B cell (primary cell): ENCODE results near the gene HOXC6. TPM values are rescaled to one million over a fixed set of nuclear protein-coding genes. Genes with fewer than 3 reads are reported as not detected.

Experiments used
- ATAC-seq: fragments of 200-7000 bp; cut with Tn5 transposase; one replicate; pipeline ENCODE4 v1.10.0; 2021; ENCODE audit warnings: low read depth, mild to moderate bottlenecking, moderate number of reproducible peaks, moderate library complexity
- CTCF ChIA-PET: fragments of 350-600 bp; sonication (Branson Sonifier 250); formaldehyde crosslinking; loops from one replicate; lab custom pipeline; 2021; ENCODE audit warnings: antibody characterized with exemption, inconsistent platforms; lab: Charles Lee
- POLR2A ChIA-PET: fragments of 350-600 bp; sonication (Branson Sonifier 250); formaldehyde crosslinking; loops from one replicate; lab custom pipeline; 2021; ENCODE audit warnings: antibody characterized with exemption; lab: Charles Lee
- DNase-seq: peaks from one replicate; pipeline ENCODE4 v3.0.0; 2013
- H2AFZ ChIP-seq: 2 replicates; pipeline ENCODE4 v1.6.1; 2012; ENCODE audit warnings: mild to moderate bottlenecking, low read depth, low read length; ENCODE audit not compliant: insufficient read depth, poor library complexity, severe bottlenecking
- H3K27ac ChIP-seq, 2 donors: 1 replicate in 1 of 2; 2 replicates in 1 of 2; pipeline ENCODE4 v1.5.1; 2012 to 2013; ENCODE audit warnings: low read length in 2 of 2, mild to moderate bottlenecking in 2 of 2, moderate library complexity in 1 of 2
- H3K27me3 ChIP-seq, 4 experiments: fragments of 200-600 bp in 1 of 4; sonication (generic) in 1 of 4; replicated peaks in 1 of 4; 1 replicate in 2 of 4; 2 replicates in 2 of 4; pipeline versions ENCODE4 v1.6.1 to v1.7.0; 2013 to 2016; ENCODE audit warnings: low read length in 3 of 4, mild to moderate bottlenecking in 2 of 4, mixed read lengths in 1 of 4, moderate library complexity in 1 of 4; ENCODE audit not compliant: insufficient read depth in 4 of 4, control insufficient read depth in 3 of 4; ENCODE audit errors: control extremely low read depth in 1 of 4
- H3K36me3 ChIP-seq, 2 experiments: replicated peaks in 1 of 2; 1 replicate in 1 of 2; 2 replicates in 1 of 2; pipeline versions ENCODE4 v1.6.1 to v1.7.1; 2013; ENCODE audit warnings: low read length in 1 of 2; ENCODE audit not compliant: insufficient read depth in 2 of 2, control insufficient read depth in 1 of 2; ENCODE audit errors: control extremely low read depth in 1 of 2, extremely low read depth in 1 of 2
- H3K4me1 ChIP-seq, 2 donors: fragments of 200-600 bp in 1 of 2; sonication (generic) in 1 of 2; 1 replicate in 1 of 2; 2 replicates in 1 of 2; pipeline versions ENCODE4 v1.5.1 to v1.6.1; 2013 to 2017; ENCODE audit warnings: low read length in 2 of 2; ENCODE audit not compliant: control insufficient read depth in 2 of 2, insufficient read depth in 2 of 2
- H3K4me2 ChIP-seq: replicated peaks from 2 replicates; pipeline ENCODE3; 2012; ENCODE audit warnings: mild to moderate bottlenecking, low read depth, low read length; ENCODE audit not compliant: poor library complexity, severe bottlenecking
- H3K4me3 ChIP-seq, 5 experiments: fragments of 200-600 bp in 1 of 5; sonication (generic) in 1 of 5; 1 replicate in 3 of 5; 2 replicates in 2 of 5; pipeline versions ENCODE4 v1.5.1 to v1.7.0; 2011 to 2016; ENCODE audit warnings: low read length in 4 of 5, mild to moderate bottlenecking in 4 of 5, low read depth in 2 of 5, control low read depth in 1 of 5, moderate library complexity in 1 of 5; ENCODE audit not compliant: insufficient read depth in 1 of 5; ENCODE audit errors: control extremely low read depth in 1 of 5, extremely low read depth in 1 of 5
- H3K79me2 ChIP-seq: fragments of 200-600 bp; sonication (generic); one replicate; pipeline ENCODE4 v1.6.0; 2016; ENCODE audit warnings: low read length; ENCODE audit not compliant: control insufficient read depth, insufficient read depth
- H3K9ac ChIP-seq: fragments of 200-600 bp; sonication (generic); 2 replicates; pipeline ENCODE4 v1.6.1; 2017; ENCODE audit warnings: mild to moderate bottlenecking, low read length, moderate library complexity
- H3K9me3 ChIP-seq, 3 donors: one replicate each; pipeline versions ENCODE4 v1.6.1 to v1.7.1; 2013; ENCODE audit warnings: low read length in 2 of 3; ENCODE audit not compliant: control insufficient read depth in 2 of 3, insufficient read depth in 1 of 3; ENCODE audit errors: control extremely low read depth in 1 of 3
- H4K20me1 ChIP-seq: 2 replicates; pipeline ENCODE4 v1.6.0; 2012; ENCODE audit warnings: mild to moderate bottlenecking, low read length; ENCODE audit not compliant: insufficient read depth, control insufficient read depth, poor library complexity, severe bottlenecking
- H3K27ac Mint-ChIP-seq: one replicate; pipeline ENCODE4 v1.8.0; 2021; ENCODE audit warnings: mixed read lengths
- H3K27me3 Mint-ChIP-seq: one replicate; pipeline ENCODE4 v1.8.0; 2021; ENCODE audit warnings: mixed read lengths
- H3K4me1 Mint-ChIP-seq: one replicate; pipeline ENCODE4 v1.8.0; 2021; ENCODE audit warnings: mixed read lengths
- H3K4me3 Mint-ChIP-seq: one replicate; pipeline ENCODE4 v1.8.0; 2021; ENCODE audit warnings: mixed read lengths
- H3K9me3 Mint-ChIP-seq: one replicate; pipeline ENCODE4 v1.8.0; 2022; ENCODE audit warnings: mixed read lengths; ENCODE audit not compliant: insufficient read depth
- EZH2 ChIP-seq: IDR thresholded peaks from 2 replicates; pipeline ENCODE4 v1.6.1; 2012; ENCODE audit warnings: borderline replicate concordance, low read depth, mild to moderate bottlenecking, moderate library complexity, low read length; ENCODE audit not compliant: insufficient read depth, poor library complexity, severe bottlenecking
- WGBS: methylation state at CpG from one replicate; pipeline ENCODE4 v1.1.5; 2013; ENCODE audit warnings: missing lambda C conversion rate; ENCODE audit not compliant: insufficient coverage; 5-methylcytosine and 5-hydroxymethylcytosine counted together
- intact Hi-C: fragments of 100-400 bp; cut with micrococcal nuclease; formaldehyde crosslinking; loops from one replicate; pipeline ENCODE4 v1.10.0; 2022
- polyA plus RNA-seq: library from polyadenylated mRNA; depleted of rRNA; stranded (reverse); fragments of >200 nt; gene quantifications from 2 replicates; pipeline ENCODE4 v1.2.3, GENCODE V29; 2012
- total RNA-seq, 2 donors: library from RNA; stranded (reverse); fragments of 120-200 nt in 1 of 2; gene quantifications; 1 replicate in 1 of 2; 2 replicates in 1 of 2; pipeline versions ENCODE4 v1.2.3 to v1.2.4, GENCODE V29; 2013 to 2022
- TF ChIP-seq, protein P1 (sequence below): fragments of 200-600 bp; IDR thresholded peaks from one replicate; pipeline ENCODE4 v1.8.0; 2022; ENCODE audit warnings: antibody characterized with exemption, mild to moderate bottlenecking

HOXC6 gene
- total and polyA plus RNA-seq, 2 donors (not counting 1 experiment from before 2014, with no cell fraction given) = not detected

DNA sequence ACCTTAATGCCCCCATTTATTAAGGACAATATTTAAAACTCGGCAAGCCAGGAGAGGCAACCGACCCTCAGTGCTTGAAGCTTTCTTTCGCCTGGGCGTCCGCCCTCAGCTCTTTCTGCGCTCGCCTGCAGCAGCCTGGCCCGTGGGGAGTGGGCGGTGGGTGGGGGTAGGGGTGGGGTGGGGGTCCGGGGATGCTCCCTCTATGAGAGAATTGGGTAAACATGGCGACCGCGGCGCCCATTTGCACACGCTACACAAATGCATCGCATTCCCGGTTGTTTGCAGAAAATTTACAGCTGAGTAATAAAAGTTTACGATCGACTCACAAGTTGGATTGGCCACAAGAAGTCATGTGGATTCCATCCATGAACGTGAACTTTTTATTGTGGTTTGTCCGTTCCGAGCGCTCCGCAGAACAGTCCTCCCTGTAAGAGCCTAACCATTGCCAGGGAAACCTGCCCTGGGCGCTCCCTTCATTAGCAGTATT, 11.7 kb upstream of the HOXC6 start:
- POLR2A ChIA-PET = interaction anchor here (1.5 kb wide), 1 partner anchor 36 kb away, joined by 3 read pairs; no protein-coding TSS in a partner anchor
- H3K4me3 Mint-ChIP-seq = no peak overlapping the region

More for the DNA sequence above, 11.7 kb upstream of the HOXC6 start:
- H3K9me3 ChIP-seq = peaks cover 0 to 45% (median 6%) of the 10 kb centered on the region in 3 donors
- intact Hi-C loops = no loop called here
- H3K27ac ChIP-seq = no peak overlapping the region
- H3K79me2 ChIP-seq = no peaks in the 10 kb centered on the region
- no peak for ATAC-seq
- peaks cover 25 to 46% of the 10 kb centered on the region in 2 donors for H3K4me1 ChIP-seq
- H3K4me2 ChIP-seq = no peak overlapping the region
- CTCF ChIA-PET = interaction anchor here (1.2 to 3.9 kb wide), 6 partner anchors 11 to 184 kb away, joined by 3 to 31 read pairs (median 8); partner anchors contain the start of genes HOXC5 and HOXC6
- Mint-ChIP-seq H3K4me1 (peaks cover 23% of the 10 kb centered on the region), H3K9me3 (no peaks in the 10 kb centered on the region), H3K27ac (no peak overlapping the region), H3K27me3 (peaks cover 65% of the 10 kb centered on the region)
- DNase-seq = no peak
- no peaks in the 10 kb centered on the region for H3K36me3 ChIP-seq
- no peaks in the 10 kb centered on the region for H4K20me1 ChIP-seq
- H3K9ac ChIP-seq = no peak overlapping the region
- H3K4me3 ChIP-seq = no peak overlapping the region
- TF ChIP-seq, protein P1, sequence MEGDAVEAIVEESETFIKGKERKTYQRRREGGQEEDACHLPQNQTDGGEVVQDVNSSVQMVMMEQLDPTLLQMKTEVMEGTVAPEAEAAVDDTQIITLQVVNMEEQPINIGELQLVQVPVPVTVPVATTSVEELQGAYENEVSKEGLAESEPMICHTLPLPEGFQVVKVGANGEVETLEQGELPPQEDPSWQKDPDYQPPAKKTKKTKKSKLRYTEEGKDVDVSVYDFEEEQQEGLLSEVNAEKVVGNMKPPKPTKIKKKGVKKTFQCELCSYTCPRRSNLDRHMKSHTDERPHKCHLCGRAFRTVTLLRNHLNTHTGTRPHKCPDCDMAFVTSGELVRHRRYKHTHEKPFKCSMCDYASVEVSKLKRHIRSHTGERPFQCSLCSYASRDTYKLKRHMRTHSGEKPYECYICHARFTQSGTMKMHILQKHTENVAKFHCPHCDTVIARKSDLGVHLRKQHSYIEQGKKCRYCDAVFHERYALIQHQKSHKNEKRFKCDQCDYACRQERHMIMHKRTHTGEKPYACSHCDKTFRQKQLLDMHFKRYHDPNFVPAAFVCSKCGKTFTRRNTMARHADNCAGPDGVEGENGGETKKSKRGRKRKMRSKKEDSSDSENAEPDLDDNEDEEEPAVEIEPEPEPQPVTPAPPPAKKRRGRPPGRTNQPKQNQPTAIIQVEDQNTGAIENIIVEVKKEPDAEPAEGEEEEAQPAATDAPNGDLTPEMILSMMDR = no peak
- no peak for TF ChIP-seq EZH2
- 6% methylated on average over 8 of the region's 25 CpGs for WGBS
- no peak overlapping the region for H2AFZ ChIP-seq
- peaks cover 0 to 90% (median 71%) of the 10 kb centered on the region in 4 experiments for H3K27me3 ChIP-seq
